Activated CD8-positive, alpha-beta memory T cell treated with anti-CD3 and anti-CD28 coated beads, Interleukin-2, amount 50 U/mL, for 1 hour (primary cell): ENCODE measurements around the gene BTAF1.

Experiments
- DNase-seq: peaks from one replicate; pipeline ENCODE4 v3.0.0-alpha.2; 2020; ENCODE audit errors: extremely low read depth

BTAF1 gene

GRCh38 chr10:91908337-91909116 lies 15.0 kb upstream of the BTAF1 start:
- no peak for DNase-seq

- no peak for DNase-seq
Measured at GRCh38 chr10:91909117-91909677, 14.4 kb upstream of the BTAF1 start, which contains the start of gene FGFBP3. FGFBP3 (minus strand) TSS chr10:91909486; CDS start chr10:91908969, 517 bp downstream.

- DNase-seq = no peak
Measured at GRCh38 chr10:91910467-91910866, 13.1 kb upstream of the BTAF1 start.

- DNase-seq = no peak
Measured at GRCh38 chr10:91919651-91920050, 3.9 kb upstream of the BTAF1 start.

GRCh38 chr10:91924212-91925021 lies 847 bp downstream of the BTAF1 start:
- DNase-seq = no peak

GRCh38 chr10:91925022-91925320 lies 1.4 kb downstream of the BTAF1 start:
- no peak for DNase-seq

- DNase-seq = no peak
Measured at GRCh38 chr10:91930939-91931338, 7.4 kb downstream of the BTAF1 start.

GRCh38 chr10:91931526-91932190 lies 8.1 kb downstream of the BTAF1 start:
- DNase-seq = no peak

GRCh38 chr10:91932737-91933136 lies 9.2 kb downstream of the BTAF1 start:
- DNase-seq = no peak

GRCh38 chr10:91935886-91936285 lies 12.3 kb downstream of the BTAF1 start:
- DNase-seq = no peak

GRCh38 chr10:91939653-91940052 lies 16.1 kb downstream of the BTAF1 start:
- DNase-seq = no peak

- DNase-seq = no peak
Measured at GRCh38 chr10:91941426-91941825, 17.9 kb downstream of the BTAF1 start.

- no peak for DNase-seq
Measured at GRCh38 chr10:91944880-91945630, 21.5 kb downstream of the BTAF1 start.

GRCh38 chr10:91953600-91954160 lies 30.1 kb downstream of the BTAF1 start:
- no peak for DNase-seq

- DNase-seq = no peak
Measured at GRCh38 chr10:91955114-91955513, 31.5 kb downstream of the BTAF1 start.

- no peak for DNase-seq
Measured at GRCh38 chr10:91957091-91957490, 33.5 kb downstream of the BTAF1 start.

GRCh38 chr10:91969297-91969696 lies 45.7 kb downstream of the BTAF1 start:
- no peak for DNase-seq

GRCh38 chr10:91974960-91975359 lies 51.4 kb downstream of the BTAF1 start:
- DNase-seq = no peak

- no peak for DNase-seq
Measured at GRCh38 chr10:91975438-91975837, 51.9 kb downstream of the BTAF1 start.

GRCh38 chr10:91976317-91977051 lies 52.9 kb downstream of the BTAF1 start:
- no peak for DNase-seq

- no peak for DNase-seq
Measured at GRCh38 chr10:91977491-91977890, 53.9 kb downstream of the BTAF1 start.
